ENCODE measurements around the gene EHD2. TPM values are rescaled to one million over a fixed set of nuclear protein-coding genes. Genes with fewer than 3 reads are reported as not detected.

EHD2 gene
- total and polyA plus RNA-seq, 2 of the 4 experiments (the other 2 are of a cell fraction) = 35.3 to 181 TPM

GRCh38 chr19:47693489-47693888, 19.7 kb upstream of the EHD2 start:
- Histone ChIP-seq H4K91ac (ENCODE audit: insufficient read depth, low read depth, low read length) (no peak overlapping the region), H3K27ac (ENCODE audit: insufficient read depth, low read length) (no peak overlapping the region), H3K56ac (ENCODE audit: extremely low read depth, insufficient read depth, low read length) (no peak overlapping the region), H2AFZ (replicated peaks; ENCODE audit: low read length, poor library complexity) (no peak overlapping the region), H3K23ac (ENCODE audit: low read depth, low read length) (no peak overlapping the region), H3K18ac (ENCODE audit: low read depth, low read length) (no peak overlapping the region), H4K8ac (ENCODE audit: low read depth in 2 of 2, low read length in 2 of 2) (no peak overlapping the region), H3K14ac (replicated peaks; ENCODE audit: low read depth, low read length) (no peak overlapping the region), H2BK20ac (ENCODE audit: low read depth, low read length) (no peak overlapping the region), H3K4ac (ENCODE audit: low read depth, low read length) (no peak overlapping the region), H3K9me1 (ENCODE audit: insufficient read depth, low read length) (peaks cover 5% of the 10 kb centered on the region; the same call in 1 of the 2 replicates), H3K4me1 (ENCODE audit: control insufficient read depth, insufficient read depth, low read length) (no peaks in the 10 kb centered on the region), H2AK5ac (ENCODE audit: low read depth, low read length) (no peak overlapping the region), H2BK120ac (ENCODE audit: low read depth, low read length) (no peak overlapping the region), H3K9me3 (ENCODE audit: control insufficient read depth, insufficient read depth, low read length) (no peaks in the 10 kb centered on the region), H2BK5ac (ENCODE audit: low read depth, low read length, poor library complexity, severe bottlenecking) (no peak overlapping the region), H2BK15ac (ENCODE audit: low read depth, low read length) (no peak overlapping the region), H3K79me1 (ENCODE audit: low read depth in 1 of 2, low read length in 2 of 2) (peaks cover 3 to 38% of the 10 kb centered on the region in 2 experiments; a peak in 3 of 4 replicates), H3K9ac (ENCODE audit: low read depth, low read length) (no peak overlapping the region), H3K36me3 (ENCODE audit: control insufficient read depth, insufficient read depth, low read length) (peaks cover 28% of the 10 kb centered on the region), H3K4me2 (ENCODE audit: low read depth, low read length) (no peak overlapping the region), H3K4me3 (ENCODE audit: insufficient read depth, low read depth, low read length) (no peak overlapping the region), H4K20me1 (ENCODE audit: insufficient read depth, low read length) (peaks cover 18% of the 10 kb centered on the region), H3K27me3 (ENCODE audit: control insufficient read depth, insufficient read depth, low read length) (no peaks in the 10 kb centered on the region), H2AK9ac (replicated peaks; ENCODE audit: low read depth, low read length, poor library complexity) (no peak overlapping the region), H4K5ac (ENCODE audit: low read depth, low read length) (no peak overlapping the region)
- intact Hi-C loops (cut with micrococcal nuclease) = no loop called here
- TF ChIP-seq FOS (IDR thresholded peaks at IDR 0.05; ENCODE audit: low read depth, low read length) (no peak), USF2 (IDR thresholded peaks at IDR 0.05; ENCODE audit: low read depth, low read length) (no peak), MAZ (IDR thresholded peaks at IDR 0.05; ENCODE audit: borderline replicate concordance, low read depth, low read length) (no peak), CHD1 (IDR thresholded peaks at IDR 0.05; ENCODE audit: low read depth, low read length) (no peak), BHLHE40 (IDR thresholded peaks at IDR 0.05; ENCODE audit: low read depth, low read length) (no peak), POLR2A (IDR thresholded peaks at IDR 0.05; ENCODE audit: low read depth, low read length) (no peak), CEBPB (IDR thresholded peaks at IDR 0.05; ENCODE audit: low read depth, low read length) (no peak), CTCF (conservative IDR thresholded peaks at IDR 0.05; ENCODE audit: low read depth, low read length) (no peak; the same call in 1 of the 2 replicates), RCOR1 (IDR thresholded peaks at IDR 0.05; ENCODE audit: insufficient replicate concordance, low read length) (no peak), SMC3 (IDR thresholded peaks at IDR 0.05; ENCODE audit: low read depth, low read length) (no peak)
- BruUV-seq (replicated peaks) = no TSS peak
- WGBS, 2 experiments (ENCODE audit: extremely low coverage in 2 of 2, insufficient read length in 1 of 2) = 100% methylated on average over 1 of the region's 17 CpGs; no CpG with 5 or more reads in 1 of the 2 experiments
- in situ Hi-C loops (cut with MboI; ENCODE audit: low sequenced_read_pairs) = no loop called here
- dilution Hi-C loops (cut with HindIII; ENCODE audit: low sequenced_read_pairs, unreplicated experiment) = no loop called here
- ChIA-PET POLR2A (ENCODE audit: unreplicated experiment) (no interaction called here), CTCF (no interaction called here)
- no peak for ATAC-seq (ENCODE audit: low read depth)
- no peak for DNase-seq

Measured in IMR-90 (cell line).